Transverse colon (tissue), 4 donors: Measurements from ENCODE around the gene SCG2.

ENCODE experiments used
- POLR2A ChIP-seq: fragments of 450-650 bp; IDR thresholded peaks from one replicate; pipeline ENCODE4 v1.6.1; 2016; ENCODE audit warnings: antibody characterized with exemption, mild to moderate bottlenecking, moderate library complexity
- POLR2AphosphoS5 ChIP-seq, 3 donors: sonication (generic); formaldehyde crosslinking; IDR thresholded peaks; one replicate each; pipeline ENCODE4 v1.6.1; 2016; ENCODE audit warnings: antibody characterized with exemption in 3 of 3
- TF ChIP-seq, protein P1 (sequence below), 5 experiments: fragments of 200-600 bp in 3 of 5; fragments of 450-650 bp in 2 of 5; sonication (generic) in 3 of 5; IDR thresholded peaks; 1 replicate in 2 of 5; 2 replicates in 3 of 5; pipeline ENCODE4 v1.5.1; 2016 to 2017; ENCODE audit warnings: antibody characterized with exemption in 5 of 5, inconsistent platforms in 3 of 5, mild to moderate bottlenecking in 2 of 5, moderate library complexity in 1 of 5

DNA sequence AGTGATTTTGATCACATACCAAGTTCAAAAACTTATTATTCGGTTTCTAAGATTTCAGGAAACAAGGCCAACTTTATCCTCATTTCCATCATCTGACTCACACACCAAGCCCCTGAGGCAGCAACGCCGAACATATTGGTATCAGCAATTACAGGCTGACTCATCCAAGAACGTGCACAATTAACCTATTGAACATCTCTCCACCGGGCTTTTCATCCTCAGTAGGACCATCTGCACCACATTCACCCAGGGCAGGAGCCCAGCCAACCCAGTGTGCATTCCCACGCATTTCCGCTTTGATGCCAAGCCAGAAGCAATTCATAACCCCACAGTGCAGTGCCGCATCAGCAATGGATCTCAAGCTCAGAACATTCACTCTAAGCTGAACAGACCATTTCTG lies 52.9 kb downstream of the SCG2 start:
- TF ChIP-seq, protein P1, sequence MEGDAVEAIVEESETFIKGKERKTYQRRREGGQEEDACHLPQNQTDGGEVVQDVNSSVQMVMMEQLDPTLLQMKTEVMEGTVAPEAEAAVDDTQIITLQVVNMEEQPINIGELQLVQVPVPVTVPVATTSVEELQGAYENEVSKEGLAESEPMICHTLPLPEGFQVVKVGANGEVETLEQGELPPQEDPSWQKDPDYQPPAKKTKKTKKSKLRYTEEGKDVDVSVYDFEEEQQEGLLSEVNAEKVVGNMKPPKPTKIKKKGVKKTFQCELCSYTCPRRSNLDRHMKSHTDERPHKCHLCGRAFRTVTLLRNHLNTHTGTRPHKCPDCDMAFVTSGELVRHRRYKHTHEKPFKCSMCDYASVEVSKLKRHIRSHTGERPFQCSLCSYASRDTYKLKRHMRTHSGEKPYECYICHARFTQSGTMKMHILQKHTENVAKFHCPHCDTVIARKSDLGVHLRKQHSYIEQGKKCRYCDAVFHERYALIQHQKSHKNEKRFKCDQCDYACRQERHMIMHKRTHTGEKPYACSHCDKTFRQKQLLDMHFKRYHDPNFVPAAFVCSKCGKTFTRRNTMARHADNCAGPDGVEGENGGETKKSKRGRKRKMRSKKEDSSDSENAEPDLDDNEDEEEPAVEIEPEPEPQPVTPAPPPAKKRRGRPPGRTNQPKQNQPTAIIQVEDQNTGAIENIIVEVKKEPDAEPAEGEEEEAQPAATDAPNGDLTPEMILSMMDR (IDR thresholded peaks at IDR 0.05): no peak
- TF ChIP-seq POLR2AphosphoS5 (IDR thresholded peaks at IDR 0.05) (no peak), POLR2A (no peak)
